Measurements from ENCODE around the gene ARL14. TPM values are rescaled to one million over a fixed set of nuclear protein-coding genes. Genes with fewer than 3 reads are reported as not detected.

Gene ARL14
- polyA plus RNA-seq, 1 experiment, result not detected

GRCh38 chr3:160694345-160694744, 17.4 kb downstream of the ARL14 start:
- Histone ChIP-seq H3K4me3 (ENCODE audit: low read depth, low read length) (no peak overlapping the region), H3K36me3 (ENCODE audit: control insufficient read depth, insufficient read depth, low read length) (no peaks in the 10 kb centered on the region), H3K27me3 (ENCODE audit: control insufficient read depth, insufficient read depth, low read length) (no peaks in the 10 kb centered on the region)
- TF ChIP-seq CTCF (IDR thresholded peaks at IDR 0.05; ENCODE audit: insufficient read depth, low read depth, low read length), result no peak
- ChIA-PET POLR2A (no interaction called here), CTCF (no interaction called here)
- DNase-seq (ENCODE audit: low read depth), result no peak

- ChIA-PET POLR2A (no interaction called here), CTCF (interaction anchor here (1.5 kb wide), 1 partner anchor 242 kb away, joined by 3 read pairs; no protein-coding TSS in a partner anchor)
Observed at GRCh38 chr3:160695003-160695402, 18.0 kb downstream of the ARL14 start.

GRCh38 chr3:160695915-160696327, 19.0 kb downstream of the ARL14 start:
- no peaks in the 10 kb centered on the region for H3K36me3 ChIP-seq (ENCODE audit: control insufficient read depth, insufficient read depth, low read length)
- no peaks in the 10 kb centered on the region for H3K27me3 ChIP-seq (ENCODE audit: control insufficient read depth, insufficient read depth, low read length)
- DNase-seq (ENCODE audit: low read depth), result peak; percentile 59
- TF ChIP-seq CTCF (IDR thresholded peaks at IDR 0.05; ENCODE audit: insufficient read depth, low read depth, low read length), result no peak
- ChIA-PET POLR2A (no interaction called here), CTCF (interaction anchor here (1.5 kb wide), 3 partner anchors 11 to 579 kb away, joined by 3 to 4 read pairs (median 3); no protein-coding TSS in a partner anchor)
- H3K4me3 ChIP-seq (ENCODE audit: low read depth, low read length), result no peak overlapping the region

More at GRCh38 chr3:160695003-160695402, 18.0 kb downstream of the ARL14 start:
- TF ChIP-seq CTCF (IDR thresholded peaks at IDR 0.05; ENCODE audit: insufficient read depth, low read depth, low read length), result no peak
- H3K4me3 ChIP-seq (ENCODE audit: low read depth, low read length), result no peak overlapping the region
- no peaks in the 10 kb centered on the region for H3K27me3 ChIP-seq (ENCODE audit: control insufficient read depth, insufficient read depth, low read length)
- no peak for DNase-seq (ENCODE audit: low read depth)
- H3K36me3 ChIP-seq (ENCODE audit: control insufficient read depth, insufficient read depth, low read length), result no peaks in the 10 kb centered on the region

- ChIA-PET POLR2A (no interaction called here), CTCF (interaction anchor here (1.4 to 1.7 kb wide), 4 partner anchors 11 to 58 kb away, joined by 3 to 8 read pairs (median 6); no protein-coding TSS in a partner anchor)
- no peak overlapping the region for H3K4me3 ChIP-seq (ENCODE audit: low read depth, low read length)
- peak; percentile 84 for DNase-seq (ENCODE audit: low read depth)
- TF ChIP-seq CTCF (IDR thresholded peaks at IDR 0.05; ENCODE audit: insufficient read depth, low read depth, low read length), result no peak
- no peaks in the 10 kb centered on the region for H3K27me3 ChIP-seq (ENCODE audit: control insufficient read depth, insufficient read depth, low read length)
- H3K36me3 ChIP-seq (ENCODE audit: control insufficient read depth, insufficient read depth, low read length), result no peaks in the 10 kb centered on the region
Observed at GRCh38 chr3:160697637-160698380, 20.8 kb downstream of the ARL14 start.

- DNase-seq (ENCODE audit: low read depth), result no peak
- Histone ChIP-seq H3K4me3 (ENCODE audit: low read depth, low read length) (no peak overlapping the region), H3K36me3 (ENCODE audit: control insufficient read depth, insufficient read depth, low read length) (no peaks in the 10 kb centered on the region), H3K27me3 (ENCODE audit: control insufficient read depth, insufficient read depth, low read length) (no peaks in the 10 kb centered on the region)
- ChIA-PET POLR2A (no interaction called here), CTCF (interaction anchor here (1.4 to 1.7 kb wide), 4 partner anchors 10 to 57 kb away, joined by 3 to 8 read pairs (median 6); no protein-coding TSS in a partner anchor)
- TF ChIP-seq CTCF (IDR thresholded peaks at IDR 0.05; ENCODE audit: insufficient read depth, low read depth, low read length), result no peak
Observed at GRCh38 chr3:160698599-160699195, 21.7 kb downstream of the ARL14 start.

All from BJ (cell line).